DND-41 (cell line): Measurements from ENCODE around the gene CAPRIN1.

Experiments
- EZH2 ChIP-seq: IDR thresholded peaks from 3 replicates; pipeline ENCODE4 v1.6.1; 2012; ENCODE audit warnings: borderline replicate concordance, low read depth, mild to moderate bottlenecking, moderate library complexity, low read length, inconsistent platforms; ENCODE audit not compliant: severe bottlenecking
- TF ChIP-seq, protein P1 (sequence below): IDR thresholded peaks from 2 replicates; pipeline ENCODE4 v1.5.1; 2012; ENCODE audit warnings: borderline replicate concordance, low read length, moderate library complexity, mild to moderate bottlenecking; ENCODE audit not compliant: poor library complexity, severe bottlenecking; ENCODE audit errors: extremely low read depth

DNA sequence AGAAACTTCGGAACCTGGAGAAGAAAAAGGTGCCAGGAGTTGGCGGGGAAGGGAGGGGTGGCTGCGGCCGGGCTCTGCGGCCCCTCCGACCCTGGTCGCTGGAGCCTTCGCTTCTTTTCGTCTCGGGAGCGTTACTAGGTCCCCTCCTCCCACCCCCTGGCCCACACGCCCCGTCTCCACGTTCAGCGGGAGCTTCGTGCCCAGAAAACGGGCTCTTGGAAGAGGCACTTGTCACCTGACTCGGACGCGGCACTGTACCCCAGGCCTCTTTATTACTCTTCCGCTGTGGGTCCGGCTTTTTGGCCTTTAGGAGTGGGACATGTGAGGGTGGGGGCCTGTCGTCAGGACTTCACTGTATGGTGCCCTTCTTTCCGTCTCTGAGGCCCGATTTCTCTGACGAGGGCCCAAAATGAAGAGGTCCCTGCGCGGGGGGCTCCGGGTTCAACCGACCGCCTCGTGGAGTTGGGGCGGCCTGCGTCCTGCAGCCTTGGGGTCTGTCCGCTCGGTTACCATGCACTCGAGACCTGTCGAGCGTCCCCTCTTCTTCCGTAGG lies 1.2 kb downstream of the CAPRIN1 start:
- TF ChIP-seq, protein P1, sequence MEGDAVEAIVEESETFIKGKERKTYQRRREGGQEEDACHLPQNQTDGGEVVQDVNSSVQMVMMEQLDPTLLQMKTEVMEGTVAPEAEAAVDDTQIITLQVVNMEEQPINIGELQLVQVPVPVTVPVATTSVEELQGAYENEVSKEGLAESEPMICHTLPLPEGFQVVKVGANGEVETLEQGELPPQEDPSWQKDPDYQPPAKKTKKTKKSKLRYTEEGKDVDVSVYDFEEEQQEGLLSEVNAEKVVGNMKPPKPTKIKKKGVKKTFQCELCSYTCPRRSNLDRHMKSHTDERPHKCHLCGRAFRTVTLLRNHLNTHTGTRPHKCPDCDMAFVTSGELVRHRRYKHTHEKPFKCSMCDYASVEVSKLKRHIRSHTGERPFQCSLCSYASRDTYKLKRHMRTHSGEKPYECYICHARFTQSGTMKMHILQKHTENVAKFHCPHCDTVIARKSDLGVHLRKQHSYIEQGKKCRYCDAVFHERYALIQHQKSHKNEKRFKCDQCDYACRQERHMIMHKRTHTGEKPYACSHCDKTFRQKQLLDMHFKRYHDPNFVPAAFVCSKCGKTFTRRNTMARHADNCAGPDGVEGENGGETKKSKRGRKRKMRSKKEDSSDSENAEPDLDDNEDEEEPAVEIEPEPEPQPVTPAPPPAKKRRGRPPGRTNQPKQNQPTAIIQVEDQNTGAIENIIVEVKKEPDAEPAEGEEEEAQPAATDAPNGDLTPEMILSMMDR, result no peak
- no peak for TF ChIP-seq EZH2
